SHP77 (cell line): Measurements from ENCODE around the gene PIAS1.
"Not testable (repeated sequence)": the region's sequence is repeated elsewhere in the genome, so short reads cannot be mapped to it uniquely, and the experiment has no call there.

Experiments
- DNase-seq, 2 experiments: peaks; one replicate each; lab custom pipeline; 2025; lab: John Stamatoyannopoulos, UW

PIAS1 gene

GRCh38 chr15:68053701-68054627 is at the start of gene PIAS1:
Gene PIAS1, plus strand, starts transcription at chr15:68054315. Its CDS starts 12 bp downstream, at chr15:68054327.
- peak; percentile 88 to 95 for DNase-seq

GRCh38 chr15:68007642-68008041 is 46.5 kb upstream of the PIAS1 start:
- DNase-seq: not testable (repeated sequence)

- no peak for DNase-seq
Measured at GRCh38 chr15:68010361-68011153, 43.6 kb upstream of the PIAS1 start.

- DNase-seq: no peak
Measured at GRCh38 chr15:68012911-68013310, 41.2 kb upstream of the PIAS1 start.

GRCh38 chr15:68014219-68014618 is 39.9 kb upstream of the PIAS1 start:
- DNase-seq: no peak

GRCh38 chr15:68015244-68015643 is 38.9 kb upstream of the PIAS1 start:
- DNase-seq: no peak

GRCh38 chr15:68017201-68017600 is 36.9 kb upstream of the PIAS1 start:
- no peak for DNase-seq

- no peak for DNase-seq
Measured at GRCh38 chr15:68018797-68019444, 35.2 kb upstream of the PIAS1 start.

- no peak for DNase-seq
Measured at GRCh38 chr15:68019814-68020525, 34.1 kb upstream of the PIAS1 start.

- DNase-seq: no peak
Measured at GRCh38 chr15:68020685-68021084, 33.4 kb upstream of the PIAS1 start.

GRCh38 chr15:68022061-68022460 is 32.1 kb upstream of the PIAS1 start:
- DNase-seq: no peak

- DNase-seq: no peak
Measured at GRCh38 chr15:68023307-68024101, 30.6 kb upstream of the PIAS1 start.

- DNase-seq: no peak
Measured at GRCh38 chr15:68025835-68026424, 28.2 kb upstream of the PIAS1 start.

- no peak for DNase-seq
Measured at GRCh38 chr15:68027388-68027787, 26.7 kb upstream of the PIAS1 start.

GRCh38 chr15:68028137-68028887 is 25.8 kb upstream of the PIAS1 start:
- no peak for DNase-seq

- no peak for DNase-seq
Measured at GRCh38 chr15:68028888-68029207, 25.3 kb upstream of the PIAS1 start.

GRCh38 chr15:68029959-68030358 is 24.2 kb upstream of the PIAS1 start:
- DNase-seq: no peak

GRCh38 chr15:68031404-68031803 is 22.7 kb upstream of the PIAS1 start:
- DNase-seq: no peak

- DNase-seq: no peak
Measured at GRCh38 chr15:68032672-68033071, 21.4 kb upstream of the PIAS1 start.

- no peak for DNase-seq
Measured at GRCh38 chr15:68034081-68034480, 20.0 kb upstream of the PIAS1 start.
